HEK293 (cell line): ENCODE measurements around the gene PSAP.

Source experiments
- CTCF ChIA-PET: fragments of 350-600 bp; formaldehyde crosslinking; extraction: SDS; loops from one replicate; lab custom pipeline; 2021; ENCODE audit warnings: antibody characterized with exemption; lab: Yijun Ruan, JAX
- POLR2A ChIA-PET: fragments of 300-600 bp; formaldehyde crosslinking; extraction: SDS; loops from one replicate; lab custom pipeline; 2020; ENCODE audit warnings: antibody characterized with exemption, inconsistent platforms; lab: Yijun Ruan, JAX
- H3K27ac ChIP-seq: fragments of 200-500 bp; sonication (Bioruptor generic); 2 replicates; pipeline ENCODE4 v1.5.1; 2014; ENCODE audit warnings: low read depth, low read length, control low read depth, inconsistent platforms; ENCODE audit errors: extremely low read depth
- H3K36me3 ChIP-seq, 2 experiments: fragments of 200-500 bp in 1 of 2; sonication (Bioruptor generic) in 1 of 2; 1 replicate in 1 of 2; 2 replicates in 1 of 2; pipeline ENCODE4 v1.5.1; 2014 to 2017; ENCODE audit warnings: inconsistent platforms in 2 of 2, low read length in 2 of 2; ENCODE audit not compliant: control insufficient read depth in 2 of 2, insufficient read depth in 1 of 2
- H3K4me1 ChIP-seq: fragments of 200-500 bp; sonication (Bioruptor generic); 2 replicates; pipeline ENCODE4 v1.5.1; 2014; ENCODE audit warnings: mild to moderate bottlenecking, low read length, inconsistent platforms; ENCODE audit not compliant: control insufficient read depth, insufficient read depth
- H3K4me3 ChIP-seq: 2 replicates; pipeline ENCODE4 v1.5.1; 2011; ENCODE audit warnings: low read depth, mild to moderate bottlenecking, control low read depth, low read length, moderate library complexity
- H3K9me3 ChIP-seq: fragments of 200-500 bp; sonication (Bioruptor generic); 2 replicates; pipeline ENCODE4 v1.5.1; 2014; ENCODE audit warnings: low read depth, low read length, inconsistent platforms; ENCODE audit not compliant: control insufficient read depth, insufficient read depth
- CTCF ChIP-seq: fragments of 450-650 bp; formaldehyde crosslinking; IDR thresholded peaks from 2 replicates; pipeline ENCODE4 v1.5.1; 2016; ENCODE audit warnings: missing biosample characterization, missing genetic modification characterization
- FEZF1 ChIP-seq: fragments of 450-650 bp; formaldehyde crosslinking; IDR thresholded peaks from 2 replicates; pipeline ENCODE4 v1.5.1; 2016; ENCODE audit warnings: missing biosample characterization, missing genetic modification characterization
- GLIS1 ChIP-seq: fragments of 450-650 bp; formaldehyde crosslinking; IDR thresholded peaks from 2 replicates; pipeline ENCODE4 v1.5.1; 2016; ENCODE audit warnings: missing biosample characterization, missing genetic modification characterization
- HIC1 ChIP-seq: fragments of 450-650 bp; formaldehyde crosslinking; IDR thresholded peaks from 2 replicates; pipeline ENCODE4 v1.5.1; 2016; ENCODE audit warnings: missing biosample characterization, missing genetic modification characterization
- HOXD13 ChIP-seq: sonication (generic); formaldehyde crosslinking; IDR thresholded peaks from 2 replicates; pipeline ENCODE4 v1.8.0; 2022; ENCODE audit warnings: missing genetic modification reagents, borderline replicate concordance
- IKZF3 ChIP-seq: fragments of 450-650 bp; IDR thresholded peaks from 2 replicates; pipeline ENCODE4 v1.5.0; 2018; ENCODE audit warnings: missing biosample characterization, mild to moderate bottlenecking, missing genetic modification characterization, moderate library complexity
- MZF1 ChIP-seq: fragments of 450-650 bp; formaldehyde crosslinking; IDR thresholded peaks from 2 replicates; pipeline ENCODE4 v1.5.1; 2017; ENCODE audit warnings: missing biosample characterization, missing genetic modification characterization, borderline replicate concordance
- PRDM6 ChIP-seq: fragments of 450-650 bp; formaldehyde crosslinking; IDR thresholded peaks from 2 replicates; pipeline ENCODE4 v1.5.1; 2017; ENCODE audit warnings: missing biosample characterization, missing genetic modification characterization
- SP7 ChIP-seq: fragments of 450-650 bp; formaldehyde crosslinking; IDR thresholded peaks from 2 replicates; pipeline ENCODE4 v1.5.1; 2016; ENCODE audit warnings: missing biosample characterization, missing genetic modification characterization
- WT1 ChIP-seq: fragments of 450-650 bp; formaldehyde crosslinking; IDR thresholded peaks from 2 replicates; pipeline ENCODE4 v1.5.1; 2016; ENCODE audit warnings: missing biosample characterization, missing genetic modification characterization
- ZBTB48 ChIP-seq: fragments of 450-650 bp; formaldehyde crosslinking; IDR thresholded peaks from 2 replicates; pipeline ENCODE4 v1.5.1; 2016; ENCODE audit warnings: missing biosample characterization, missing genetic modification characterization
- ZNF18 ChIP-seq: fragments of 450-650 bp; formaldehyde crosslinking; IDR thresholded peaks from 2 replicates; pipeline ENCODE4 v1.5.1; 2016; ENCODE audit warnings: missing biosample characterization, missing genetic modification characterization
- ZNF24 ChIP-seq: fragments of 450-650 bp; formaldehyde crosslinking; IDR thresholded peaks from 2 replicates; pipeline ENCODE4 v1.5.1; 2016; ENCODE audit warnings: missing biosample characterization, missing genetic modification characterization
- ZNF324 ChIP-seq: fragments of 450-650 bp; formaldehyde crosslinking; IDR thresholded peaks from 2 replicates; pipeline ENCODE4 v1.5.1; 2016; ENCODE audit warnings: missing biosample characterization, missing genetic modification characterization
- ZNF335 ChIP-seq: fragments of 450-650 bp; formaldehyde crosslinking; conservative IDR thresholded peaks from 2 replicates; pipeline ENCODE4 v1.5.1; 2016; ENCODE audit warnings: missing biosample characterization, missing genetic modification characterization
- ZNF362 ChIP-seq: fragments of 450-650 bp; formaldehyde crosslinking; IDR thresholded peaks from 2 replicates; pipeline ENCODE4 v1.5.1; 2016; ENCODE audit warnings: missing biosample characterization, missing genetic modification characterization
- ZNF48 ChIP-seq: fragments of 450-650 bp; formaldehyde crosslinking; IDR thresholded peaks from 2 replicates; pipeline ENCODE4 v1.5.1; 2016; ENCODE audit warnings: missing biosample characterization, missing genetic modification characterization
- ZNF558 ChIP-seq: fragments of 450-650 bp; formaldehyde crosslinking; IDR thresholded peaks from 2 replicates; pipeline ENCODE4 v1.5.1; 2016; ENCODE audit warnings: missing biosample characterization, missing genetic modification characterization
- ZNF580 ChIP-seq: fragments of 450-650 bp; formaldehyde crosslinking; IDR thresholded peaks from 2 replicates; pipeline ENCODE4 v1.5.1; 2016; ENCODE audit warnings: missing biosample characterization, missing genetic modification characterization
- ZNF654 ChIP-seq: fragments of 450-650 bp; formaldehyde crosslinking; IDR thresholded peaks from 2 replicates; pipeline ENCODE4 v1.5.1; 2016; ENCODE audit warnings: low read depth, missing biosample characterization, missing genetic modification characterization
- ZNF660 ChIP-seq: fragments of 450-650 bp; IDR thresholded peaks from 2 replicates; pipeline ENCODE4 v1.5.1; 2018; ENCODE audit warnings: missing biosample characterization, mild to moderate bottlenecking, missing genetic modification characterization
- ZNF785 ChIP-seq: fragments of 450-650 bp; formaldehyde crosslinking; IDR thresholded peaks from 2 replicates; pipeline ENCODE4 v1.5.1; 2016; ENCODE audit warnings: missing biosample characterization, missing genetic modification characterization
- ZSCAN5A ChIP-seq: fragments of 450-650 bp; formaldehyde crosslinking; IDR thresholded peaks from 2 replicates; pipeline ENCODE4 v1.5.1; 2016; ENCODE audit warnings: missing biosample characterization, missing genetic modification characterization
- ZXDB ChIP-seq: fragments of 450-650 bp; formaldehyde crosslinking; IDR thresholded peaks from 2 replicates; pipeline ENCODE4 v1.5.1; 2016; ENCODE audit warnings: missing biosample characterization, missing genetic modification characterization

Gene PSAP

GRCh38 chr10:71835671-71836595, 15.1 kb downstream of the PSAP start:
- H3K27ac ChIP-seq = peak overlapping the region; percentile 71
- POLR2A ChIA-PET = interaction anchor here (0.9 kb wide), 1 partner anchor 15 kb away, joined by 3 read pairs; the partner anchor contains the start of gene PSAP
- H3K4me1 ChIP-seq = peaks cover 44% of the 10 kb centered on the region
- H3K4me3 ChIP-seq = no peak overlapping the region
- peaks cover 0 to 33% of the 10 kb centered on the region in 2 experiments; a peak in 2 of 3 replicates for H3K36me3 ChIP-seq
- CTCF ChIA-PET = interaction anchor here (0.5 to 5.8 kb wide), 9 partner anchors 8 to 384 kb away, joined by 3 to 62 read pairs (median 3); no protein-coding TSS in a partner anchor
- no peaks in the 10 kb centered on the region for H3K9me3 ChIP-seq
- no peak for TF ChIP-seq ZSCAN5A (tag by site-specific recombination)
- TF ChIP-seq ZNF558 (tag by site-specific recombination) = 0 out of 2 replicates have a peak, but pooled peaks have one; percentile 18
- TF ChIP-seq HOXD13 (CRISPR knock-in tag) = no peak
- TF ChIP-seq GLIS1 (tag by site-specific recombination) = no peak; the same call in 1 of the 2 replicates
- 0 out of 2 replicates have a peak, but pooled peaks have one; percentile 19 for TF ChIP-seq PRDM6 (tag by site-specific recombination)
- TF ChIP-seq ZNF654 (tag by site-specific recombination) = no peak
- TF ChIP-seq ZNF785 = no peak
- peak; percentile 68; the same call in 1 of the 2 replicates for TF ChIP-seq ZNF18 (tag by site-specific recombination)
- TF ChIP-seq ZNF580 (tag by site-specific recombination) = peak; percentile 17; the same call in 1 of the 2 replicates
- no peak for TF ChIP-seq ZNF324 (tag by site-specific recombination)
- peak; percentile 50; the same call in 1 of the 2 replicates for TF ChIP-seq ZNF335
- peak; percentile 82 for TF ChIP-seq ZNF362
- TF ChIP-seq ZBTB48 (tag by site-specific recombination) = peak; percentile 81
- no peak for TF ChIP-seq CTCF (tag by site-specific recombination)
- peak; percentile 73 for TF ChIP-seq IKZF3 (tag by site-specific recombination)
- TF ChIP-seq ZNF24 = no peak; the same call in 1 of the 2 replicates
- peak; percentile 93 for TF ChIP-seq SP7
- 0 out of 2 replicates have a peak, but pooled peaks have one; percentile 42 for TF ChIP-seq ZNF660 (tag by site-specific recombination)
- peak; percentile 40; the same call in 1 of the 2 replicates for TF ChIP-seq WT1
- TF ChIP-seq HIC1 (tag by site-specific recombination) = peak; percentile 54
- TF ChIP-seq MZF1 = no peak
- TF ChIP-seq FEZF1 (tag by site-specific recombination) = no peak
- TF ChIP-seq ZXDB (tag by site-specific recombination) = 0 out of 2 replicates have a peak, but pooled peaks have one; percentile 26
- no peak for TF ChIP-seq ZNF48 (tag by site-specific recombination)
